Natural killer cell (primary cell): ENCODE data around the gene PLEKHA8. TPM values are rescaled to one million over a fixed set of nuclear protein-coding genes. Genes with fewer than 3 reads are reported as not detected.

ENCODE experiments used
- ATAC-seq, 3 donors: fragments of 150-1000 bp in 2 of 3; fragments of 200-7000 bp in 1 of 3; cut with Tn5 transposase; 1 replicate in 1 of 3; 2 replicates in 2 of 3; pipeline ENCODE4 v1.10.0; 2021; ENCODE audit warnings: mild to moderate bottlenecking in 2 of 3, moderate library complexity in 2 of 3
- DNase-seq, 2 donors: peaks; one replicate each; pipeline versions ENCODE4 v3.0.0 to v3.0.0-alpha.2; 2013 to 2021; ENCODE audit warnings: mixed read lengths in 1 of 2
- H3K27ac ChIP-seq: one replicate; pipeline ENCODE4 v1.5.1; 2013; ENCODE audit warnings: mild to moderate bottlenecking, low read length
- H3K27me3 ChIP-seq: one replicate; pipeline ENCODE4 v1.6.1; 2013; ENCODE audit warnings: low read length; ENCODE audit not compliant: control insufficient read depth, insufficient read depth
- H3K36me3 ChIP-seq: one replicate; pipeline ENCODE4 v1.6.1; 2013; ENCODE audit warnings: low read length; ENCODE audit not compliant: control insufficient read depth, insufficient read depth
- H3K4me1 ChIP-seq: one replicate; pipeline ENCODE4 v1.6.1; 2013; ENCODE audit warnings: low read length; ENCODE audit not compliant: control insufficient read depth, insufficient read depth
- H3K4me3 ChIP-seq: one replicate; pipeline ENCODE4 v1.5.1; 2013; ENCODE audit warnings: low read length
- H3K9me3 ChIP-seq: one replicate; pipeline ENCODE4 v1.6.1; 2013; ENCODE audit warnings: low read length; ENCODE audit not compliant: control insufficient read depth, insufficient read depth
- H3K27ac Mint-ChIP-seq, 2 donors: one replicate each; pipeline ENCODE4 v1.8.0; 2022; ENCODE audit warnings: mild to moderate bottlenecking in 2 of 2, mixed read lengths in 2 of 2, moderate library complexity in 1 of 2
- H3K27me3 Mint-ChIP-seq, 2 donors: one replicate each; pipeline ENCODE4 v1.8.0; 2022; ENCODE audit warnings: low read depth in 2 of 2, mixed read lengths in 2 of 2
- H3K36me3 Mint-ChIP-seq: one replicate; pipeline ENCODE4 v1.8.0; 2022; ENCODE audit warnings: mixed read lengths
- H3K4me1 Mint-ChIP-seq, 2 donors: one replicate each; pipeline ENCODE4 v1.8.0; 2022; ENCODE audit warnings: mixed read lengths in 2 of 2
- H3K4me3 Mint-ChIP-seq: one replicate; pipeline ENCODE4 v1.8.0; 2022; ENCODE audit warnings: mild to moderate bottlenecking, moderate library complexity, mixed read lengths
- H3K9me3 Mint-ChIP-seq, 2 donors: one replicate each; pipeline ENCODE4 v1.8.0; 2022; ENCODE audit warnings: mixed read lengths in 2 of 2
- CTCF ChIP-seq: fragments of 200-600 bp; IDR thresholded peaks from one replicate; pipeline ENCODE4 v1.8.0; 2022; ENCODE audit warnings: antibody characterized with exemption
- WGBS: methylation state at CpG from one replicate; pipeline ENCODE4 v1.1.7; 2013; ENCODE audit warnings: missing lambda C conversion rate; ENCODE audit not compliant: insufficient coverage; 5-methylcytosine and 5-hydroxymethylcytosine counted together
- intact Hi-C: fragments of 100-400 bp; cut with micrococcal nuclease; formaldehyde crosslinking; loops from one replicate; pipeline ENCODE4 v1.14.2; 2022
- total RNA-seq, 4 donors: library from RNA; stranded (reverse); fragments of 120-200 nt in 1 of 4; gene quantifications; one replicate each; pipeline versions ENCODE4 v1.2.3 to v1.2.4, GENCODE V29; 2013 to 2022

Gene PLEKHA8
- total RNA-seq, 3 donors from 2014 or later (not counting 1 experiment from before 2014, with no cell fraction given), result 8.7 to 12.8 (median 11.8) TPM

GRCh38 chr7:30102281-30102680 is 74.1 kb downstream of the PLEKHA8 start:
- Mint-ChIP-seq H3K9me3 (no peaks in the 10 kb centered on the region), H3K36me3 (no peaks in the 10 kb centered on the region), H3K27ac (no peak overlapping the region), H3K27me3 (no peaks in the 10 kb centered on the region), H3K4me3 (no peak overlapping the region), H3K4me1 (no peaks in the 10 kb centered on the region)
- intact Hi-C loops, result no loop called here
- H3K27me3 ChIP-seq, result no peaks in the 10 kb centered on the region
- TF ChIP-seq CTCF, result no peak
- 95% methylated on average over 3 of the region's 3 CpGs for WGBS
- DNase-seq (no peak), ATAC-seq (no peak)
- H3K9me3 ChIP-seq, result no peaks in the 10 kb centered on the region
- no peak overlapping the region for H3K4me3 ChIP-seq
- H3K36me3 ChIP-seq, result no peaks in the 10 kb centered on the region
- H3K4me1 ChIP-seq, result no peaks in the 10 kb centered on the region
- no peak overlapping the region for H3K27ac ChIP-seq

GRCh38 chr7:30104157-30104556 is 75.9 kb downstream of the PLEKHA8 start:
- no peaks in the 10 kb centered on the region for H3K36me3 Mint-ChIP-seq
- intact Hi-C loops, result no loop called here
- no peaks in the 10 kb centered on the region for H3K36me3 ChIP-seq
- no peak for TF ChIP-seq CTCF
- DNase-seq (no peak), ATAC-seq (no peak)
- no peaks in the 10 kb centered on the region for H3K27me3 ChIP-seq
- H3K4me1 Mint-ChIP-seq, result no peaks in the 10 kb centered on the region
- no peak overlapping the region for H3K4me3 Mint-ChIP-seq
- no peaks in the 10 kb centered on the region for H3K9me3 Mint-ChIP-seq
- H3K27ac ChIP-seq, result no peak overlapping the region
- no peaks in the 10 kb centered on the region for H3K4me1 ChIP-seq
- H3K27ac Mint-ChIP-seq, result no peak overlapping the region
- no peak overlapping the region for H3K4me3 ChIP-seq
- no peaks in the 10 kb centered on the region for H3K27me3 Mint-ChIP-seq
- WGBS, result no CpG with 5 or more reads among the region's 1 CpG
- no peaks in the 10 kb centered on the region for H3K9me3 ChIP-seq

- H3K4me3 Mint-ChIP-seq, result no peak overlapping the region
- WGBS, result 86% methylated on average over 2 of the region's 5 CpGs
- H3K36me3 Mint-ChIP-seq, result peaks cover 15% of the 10 kb centered on the region
- H3K9me3 Mint-ChIP-seq, result peaks cover 3 to 10% of the 10 kb centered on the region in 2 donors
- ATAC-seq (no peak), DNase-seq (no peak)
- Histone ChIP-seq H3K9me3 (peaks cover 2% of the 10 kb centered on the region), H3K27me3 (no peaks in the 10 kb centered on the region), H3K27ac (no peak overlapping the region), H3K36me3 (no peaks in the 10 kb centered on the region), H3K4me3 (no peak overlapping the region), H3K4me1 (no peaks in the 10 kb centered on the region)
- H3K27me3 Mint-ChIP-seq, result no peaks in the 10 kb centered on the region
- peaks cover 6% of the 10 kb centered on the region in 2 donors for H3K4me1 Mint-ChIP-seq
- no peak for TF ChIP-seq CTCF
- no peak overlapping the region for H3K27ac Mint-ChIP-seq
- intact Hi-C loops, result no loop called here
Measured at GRCh38 chr7:30112103-30112713, 84.0 kb downstream of the PLEKHA8 start.

GRCh38 chr7:30113144-30113543 is 84.9 kb downstream of the PLEKHA8 start:
- Mint-ChIP-seq H3K4me3 (no peak overlapping the region), H3K36me3 (peaks cover 15% of the 10 kb centered on the region), H3K27me3 (no peaks in the 10 kb centered on the region), H3K27ac (no peak overlapping the region), H3K9me3 (peaks cover 3 to 10% of the 10 kb centered on the region in 2 donors), H3K4me1 (peaks cover 6% of the 10 kb centered on the region in 2 donors)
- TF ChIP-seq CTCF, result no peak
- Histone ChIP-seq H3K4me1 (no peaks in the 10 kb centered on the region), H3K4me3 (no peak overlapping the region), H3K9me3 (peaks cover 2% of the 10 kb centered on the region), H3K27me3 (no peaks in the 10 kb centered on the region), H3K27ac (no peak overlapping the region), H3K36me3 (no peaks in the 10 kb centered on the region)
- intact Hi-C loops, result no loop called here
- DNase-seq (no peak), ATAC-seq (no peak)
